ENCODE data around the gene IL17REL. TPM values are rescaled to one million over a fixed set of nuclear protein-coding genes. Genes with fewer than 3 reads are reported as not detected.
A peak's percentile ranks its signal among the peaks of the same experiment; 100 is the strongest.

IL17REL gene
- total and polyA plus RNA-seq, 2 of the 13 experiments (the other 11 are each of a cell fraction or from before 2014, with no cell fraction given), result not detected

DNA sequence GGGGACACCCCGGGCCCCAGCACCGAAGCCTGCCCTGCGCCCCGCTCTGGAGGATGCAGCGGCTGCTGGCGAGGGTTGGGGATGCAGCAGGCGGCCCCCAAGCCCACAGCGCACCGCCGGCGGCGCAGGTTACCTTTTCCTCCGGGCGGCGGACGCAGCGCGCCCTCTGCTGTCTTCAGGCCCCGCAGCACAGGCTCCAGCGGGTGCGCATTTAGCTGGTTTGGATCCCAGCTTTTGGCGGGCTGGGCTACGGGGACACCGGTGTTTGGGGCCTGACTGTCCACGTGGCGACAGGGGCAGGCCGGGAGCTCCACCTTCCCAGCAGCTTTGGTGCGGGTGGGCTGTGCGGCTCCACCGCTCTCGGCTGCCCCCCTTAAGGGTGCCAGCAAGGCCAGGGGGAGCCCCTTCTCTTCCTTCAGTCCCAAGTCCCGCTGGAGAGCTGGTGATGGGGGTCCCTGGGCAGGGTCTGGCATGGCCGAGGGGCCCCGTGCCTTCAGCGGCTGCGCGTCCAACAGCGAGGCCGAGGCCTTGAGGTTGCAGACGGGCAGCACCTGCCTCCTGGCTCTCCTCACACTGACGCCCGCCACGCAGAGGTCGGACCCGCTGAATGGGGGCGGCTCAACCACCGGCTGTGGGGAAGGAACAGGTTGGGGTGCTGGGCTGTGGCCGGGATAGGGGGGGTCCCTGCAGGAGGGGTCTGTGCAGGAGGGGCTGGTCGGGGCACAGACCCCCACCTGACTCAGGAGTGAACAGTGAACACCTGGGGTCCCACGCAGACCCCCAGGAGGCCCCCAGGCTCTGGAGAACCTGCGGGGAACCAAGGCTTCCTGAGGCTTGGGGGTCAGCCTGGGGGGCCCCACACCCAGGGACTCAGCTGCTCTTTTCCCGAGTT is 18.0 kb upstream of the IL17REL start (continued):
- TF ChIP-seq, protein P1, sequence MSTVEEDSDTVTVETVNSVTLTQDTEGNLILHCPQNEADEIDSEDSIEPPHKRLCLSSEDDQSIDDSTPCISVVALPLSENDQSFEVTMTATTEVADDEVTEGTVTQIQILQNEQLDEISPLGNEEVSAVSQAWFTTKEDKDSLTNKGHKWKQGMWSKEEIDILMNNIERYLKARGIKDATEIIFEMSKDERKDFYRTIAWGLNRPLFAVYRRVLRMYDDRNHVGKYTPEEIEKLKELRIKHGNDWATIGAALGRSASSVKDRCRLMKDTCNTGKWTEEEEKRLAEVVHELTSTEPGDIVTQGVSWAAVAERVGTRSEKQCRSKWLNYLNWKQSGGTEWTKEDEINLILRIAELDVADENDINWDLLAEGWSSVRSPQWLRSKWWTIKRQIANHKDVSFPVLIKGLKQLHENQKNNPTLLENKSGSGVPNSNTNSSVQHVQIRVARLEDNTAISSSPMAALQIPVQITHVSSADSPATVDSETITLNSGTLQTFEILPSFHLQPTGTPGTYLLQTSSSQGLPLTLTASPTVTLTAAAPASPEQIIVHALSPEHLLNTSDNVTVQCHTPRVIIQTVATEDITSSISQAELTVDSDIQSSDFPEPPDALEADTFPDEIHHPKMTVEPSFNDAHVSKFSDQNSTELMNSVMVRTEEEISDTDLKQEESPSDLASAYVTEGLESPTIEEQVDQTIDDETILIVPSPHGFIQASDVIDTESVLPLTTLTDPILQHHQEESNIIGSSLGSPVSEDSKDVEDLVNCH (CRISPR knock-in tag; IDR thresholded peaks at IDR 0.05), result no peak
- TF ChIP-seq, protein P2, sequence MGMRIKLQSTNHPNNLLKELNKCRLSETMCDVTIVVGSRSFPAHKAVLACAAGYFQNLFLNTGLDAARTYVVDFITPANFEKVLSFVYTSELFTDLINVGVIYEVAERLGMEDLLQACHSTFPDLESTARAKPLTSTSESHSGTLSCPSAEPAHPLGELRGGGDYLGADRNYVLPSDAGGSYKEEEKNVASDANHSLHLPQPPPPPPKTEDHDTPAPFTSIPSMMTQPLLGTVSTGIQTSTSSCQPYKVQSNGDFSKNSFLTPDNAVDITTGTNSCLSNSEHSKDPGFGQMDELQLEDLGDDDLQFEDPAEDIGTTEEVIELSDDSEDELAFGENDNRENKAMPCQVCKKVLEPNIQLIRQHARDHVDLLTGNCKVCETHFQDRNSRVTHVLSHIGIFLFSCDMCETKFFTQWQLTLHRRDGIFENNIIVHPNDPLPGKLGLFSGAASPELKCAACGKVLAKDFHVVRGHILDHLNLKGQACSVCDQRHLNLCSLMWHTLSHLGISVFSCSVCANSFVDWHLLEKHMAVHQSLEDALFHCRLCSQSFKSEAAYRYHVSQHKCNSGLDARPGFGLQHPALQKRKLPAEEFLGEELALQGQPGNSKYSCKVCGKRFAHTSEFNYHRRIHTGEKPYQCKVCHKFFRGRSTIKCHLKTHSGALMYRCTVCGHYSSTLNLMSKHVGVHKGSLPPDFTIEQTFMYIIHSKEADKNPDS (CRISPR knock-in tag; IDR thresholded peaks at IDR 0.05), result no peak
- TF ChIP-seq TCF7 (IDR thresholded peaks at IDR 0.05; ENCODE audit: low read depth) (no peak), HHEX (CRISPR knock-in tag; IDR thresholded peaks at IDR 0.05) (no peak), ZNF766 (CRISPR knock-in tag; IDR thresholded peaks at IDR 0.05; ENCODE audit: borderline replicate concordance) (no peak), ZNF776 (CRISPR knock-in tag; IDR thresholded peaks at IDR 0.05) (0 out of 2 replicates have a peak, but pooled peaks have one; percentile 30), ZSCAN29 (CRISPR knock-in tag; conservative IDR thresholded peaks at IDR 0.05) (no peak), RFX1 (IDR thresholded peaks at IDR 0.05) (no peak), SOX13 (IDR thresholded peaks at IDR 0.05) (no peak), SOX13 (CRISPR knock-in tag; conservative IDR thresholded peaks at IDR 0.05 in 1 of 2, IDR thresholded peaks at IDR 0.05 in 1 of 2) (no peak), FOXM1 (CRISPR knock-in tag; IDR thresholded peaks at IDR 0.05) (no peak)
- TF ChIP-seq, protein P3, sequence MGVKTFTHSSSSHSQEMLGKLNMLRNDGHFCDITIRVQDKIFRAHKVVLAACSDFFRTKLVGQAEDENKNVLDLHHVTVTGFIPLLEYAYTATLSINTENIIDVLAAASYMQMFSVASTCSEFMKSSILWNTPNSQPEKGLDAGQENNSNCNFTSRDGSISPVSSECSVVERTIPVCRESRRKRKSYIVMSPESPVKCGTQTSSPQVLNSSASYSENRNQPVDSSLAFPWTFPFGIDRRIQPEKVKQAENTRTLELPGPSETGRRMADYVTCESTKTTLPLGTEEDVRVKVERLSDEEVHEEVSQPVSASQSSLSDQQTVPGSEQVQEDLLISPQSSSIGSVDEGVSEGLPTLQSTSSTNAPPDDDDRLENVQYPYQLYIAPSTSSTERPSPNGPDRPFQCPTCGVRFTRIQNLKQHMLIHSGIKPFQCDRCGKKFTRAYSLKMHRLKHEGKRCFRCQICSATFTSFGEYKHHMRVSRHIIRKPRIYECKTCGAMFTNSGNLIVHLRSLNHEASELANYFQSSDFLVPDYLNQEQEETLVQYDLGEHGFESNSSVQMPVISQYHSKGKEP (CRISPR knock-in tag; IDR thresholded peaks at IDR 0.05), result no peak
- TF ChIP-seq, protein P4, sequence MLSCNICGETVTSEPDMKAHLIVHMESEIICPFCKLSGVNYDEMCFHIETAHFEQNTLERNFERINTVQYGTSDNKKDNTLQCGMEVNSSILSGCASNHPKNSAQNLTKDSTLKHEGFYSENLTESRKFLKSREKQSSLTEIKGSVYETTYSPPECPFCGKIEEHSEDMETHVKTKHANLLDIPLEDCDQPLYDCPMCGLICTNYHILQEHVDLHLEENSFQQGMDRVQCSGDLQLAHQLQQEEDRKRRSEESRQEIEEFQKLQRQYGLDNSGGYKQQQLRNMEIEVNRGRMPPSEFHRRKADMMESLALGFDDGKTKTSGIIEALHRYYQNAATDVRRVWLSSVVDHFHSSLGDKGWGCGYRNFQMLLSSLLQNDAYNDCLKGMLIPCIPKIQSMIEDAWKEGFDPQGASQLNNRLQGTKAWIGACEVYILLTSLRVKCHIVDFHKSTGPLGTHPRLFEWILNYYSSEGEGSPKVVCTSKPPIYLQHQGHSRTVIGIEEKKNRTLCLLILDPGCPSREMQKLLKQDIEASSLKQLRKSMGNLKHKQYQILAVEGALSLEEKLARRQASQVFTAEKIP (CRISPR knock-in tag; IDR thresholded peaks at IDR 0.05; ENCODE audit: borderline replicate concordance), result no peak
- TF ChIP-seq, protein P5, sequence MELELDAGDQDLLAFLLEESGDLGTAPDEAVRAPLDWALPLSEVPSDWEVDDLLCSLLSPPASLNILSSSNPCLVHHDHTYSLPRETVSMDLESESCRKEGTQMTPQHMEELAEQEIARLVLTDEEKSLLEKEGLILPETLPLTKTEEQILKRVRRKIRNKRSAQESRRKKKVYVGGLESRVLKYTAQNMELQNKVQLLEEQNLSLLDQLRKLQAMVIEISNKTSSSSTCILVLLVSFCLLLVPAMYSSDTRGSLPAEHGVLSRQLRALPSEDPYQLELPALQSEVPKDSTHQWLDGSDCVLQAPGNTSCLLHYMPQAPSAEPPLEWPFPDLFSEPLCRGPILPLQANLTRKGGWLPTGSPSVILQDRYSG (CRISPR knock-in tag; IDR thresholded peaks at IDR 0.05), result no peak

Measured in HepG2 (cell line).